SH-SY5Y (cell line): ENCODE results near the gene EFNB2.

Experiments
- GATA2 ChIP-seq: IDR thresholded peaks from 2 replicates; pipeline ENCODE4 v1.6.1; 2011; ENCODE audit warnings: mild to moderate bottlenecking, low read depth, low read length
- GATA3 ChIP-seq: IDR thresholded peaks from 2 replicates; pipeline ENCODE4 v1.6.1; 2011; ENCODE audit warnings: low read depth, mild to moderate bottlenecking, low read length, moderate library complexity

DNA sequence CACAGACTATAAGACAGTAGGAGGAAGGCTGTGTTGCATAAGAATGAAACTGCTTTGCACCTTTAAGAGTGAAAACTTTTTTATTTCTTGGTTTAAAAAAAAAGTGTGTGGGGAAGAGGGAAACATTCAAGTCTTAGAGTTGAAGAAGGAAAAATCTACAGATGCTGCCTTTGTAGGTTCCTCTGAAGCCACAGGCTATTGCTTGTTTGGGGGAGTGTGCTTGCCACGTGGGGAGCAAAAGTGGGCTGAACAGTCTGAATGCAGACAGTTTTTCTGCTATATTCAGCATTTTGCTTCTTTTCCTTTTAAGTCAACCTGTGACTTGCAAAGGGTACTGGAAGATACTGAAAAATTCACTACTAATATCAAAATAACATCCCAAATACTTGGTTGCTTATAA lies 36.9 kb downstream of the EFNB2 start:
- no peak for TF ChIP-seq GATA3
- TF ChIP-seq GATA2: no peak
